Neural cell (in vitro differentiated cells): ENCODE results near the gene AIDA.
"Not testable (repeated sequence)": the region's sequence is repeated elsewhere in the genome, so short reads cannot be mapped to it uniquely, and the experiment has no call there.

ENCODE experiments used
- EP300 ChIP-seq: fragments of 450-650 bp; conservative IDR thresholded peaks from 2 replicates; pipeline ENCODE4 v1.6.1; 2014; ENCODE audit warnings: antibody characterized with exemption, mild to moderate bottlenecking, moderate library complexity; ENCODE audit not compliant: poor library complexity, severe bottlenecking
- POLR2AphosphoS5 ChIP-seq: IDR thresholded peaks from 2 replicates; pipeline ENCODE4 v1.6.1; 2012
- TF ChIP-seq, protein P1 (sequence below): fragments of 450-650 bp; IDR thresholded peaks from 2 replicates; pipeline ENCODE4 v1.5.1; 2014; ENCODE audit warnings: antibody characterized with exemption, mild to moderate bottlenecking, moderate library complexity; ENCODE audit not compliant: poor library complexity, severe bottlenecking

- TF ChIP-seq, protein P1, sequence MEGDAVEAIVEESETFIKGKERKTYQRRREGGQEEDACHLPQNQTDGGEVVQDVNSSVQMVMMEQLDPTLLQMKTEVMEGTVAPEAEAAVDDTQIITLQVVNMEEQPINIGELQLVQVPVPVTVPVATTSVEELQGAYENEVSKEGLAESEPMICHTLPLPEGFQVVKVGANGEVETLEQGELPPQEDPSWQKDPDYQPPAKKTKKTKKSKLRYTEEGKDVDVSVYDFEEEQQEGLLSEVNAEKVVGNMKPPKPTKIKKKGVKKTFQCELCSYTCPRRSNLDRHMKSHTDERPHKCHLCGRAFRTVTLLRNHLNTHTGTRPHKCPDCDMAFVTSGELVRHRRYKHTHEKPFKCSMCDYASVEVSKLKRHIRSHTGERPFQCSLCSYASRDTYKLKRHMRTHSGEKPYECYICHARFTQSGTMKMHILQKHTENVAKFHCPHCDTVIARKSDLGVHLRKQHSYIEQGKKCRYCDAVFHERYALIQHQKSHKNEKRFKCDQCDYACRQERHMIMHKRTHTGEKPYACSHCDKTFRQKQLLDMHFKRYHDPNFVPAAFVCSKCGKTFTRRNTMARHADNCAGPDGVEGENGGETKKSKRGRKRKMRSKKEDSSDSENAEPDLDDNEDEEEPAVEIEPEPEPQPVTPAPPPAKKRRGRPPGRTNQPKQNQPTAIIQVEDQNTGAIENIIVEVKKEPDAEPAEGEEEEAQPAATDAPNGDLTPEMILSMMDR, result not testable (repeated sequence)
- TF ChIP-seq EP300, POLR2AphosphoS5: not testable (repeated sequence)
Measured at GRCh38 chr1:222741630-222742457, 29.6 kb upstream of the AIDA start.
